ENCODE results near the gene COL11A2. TPM values are rescaled to one million over a fixed set of nuclear protein-coding genes. Genes with fewer than 3 reads are reported as not detected.

Gene COL11A2
- polyA plus RNA-seq, 3 donors, result 0.57 TPM; not detected in 2

- Mint-ChIP-seq H3K9me3 (peaks cover 0 to 4% (median 0%) of the 10 kb centered on the region in 7 donors), H3K4me1 (no peaks in the 10 kb centered on the region), H3K36me3 (no peaks in the 10 kb centered on the region), H3K4me3 (no peak overlapping the region), H3K27me3 (ENCODE audit: low read depth in 3 of 3) (peaks cover 8 to 20% (median 16%) of the 10 kb centered on the region in 3 donors), H3K27ac (no peak overlapping the region)
- H3K9ac ChIP-seq (ENCODE audit: insufficient read depth, low read length, poor library complexity, severe bottlenecking), result no peak overlapping the region
- no peaks in the 10 kb centered on the region for H3K36me3 ChIP-seq (replicated peaks in 1 of 2; ENCODE audit: control insufficient read depth in 1 of 2, insufficient read depth in 2 of 2, low read length in 2 of 2)
- H3K4me2 ChIP-seq (replicated peaks; ENCODE audit: extremely low read depth, low read length, poor library complexity, severe bottlenecking), result no peak overlapping the region
- H3K4me1 ChIP-seq (ENCODE audit: control insufficient read depth in 1 of 2, insufficient read depth in 2 of 2, low read length in 2 of 2), result no peaks in the 10 kb centered on the region
- no peak overlapping the region for H3K4me3 ChIP-seq (replicated peaks in 1 of 3; ENCODE audit: low read depth in 2 of 3, low read length in 3 of 3)
- peak in 1 of 3 donors; percentile 41 for DNase-seq
- no peaks in the 10 kb centered on the region for H3K27me3 ChIP-seq (ENCODE audit: control insufficient read depth in 2 of 2, insufficient read depth in 2 of 2, low read length in 2 of 2)
- H3K9me3 ChIP-seq (replicated peaks in 1 of 2; ENCODE audit: control insufficient read depth in 1 of 2, insufficient read depth in 1 of 2, low read length in 2 of 2), result no peaks in the 10 kb centered on the region
- WGBS (ENCODE audit: insufficient coverage), result 67% methylated on average over 9 of the region's 16 CpGs
- H2AFZ ChIP-seq (ENCODE audit: insufficient read depth, low read depth, low read length, poor library complexity, severe bottlenecking), result no peak overlapping the region
- no peaks in the 10 kb centered on the region for H4K20me1 ChIP-seq (ENCODE audit: insufficient read depth, low read length)
- H3K79me2 ChIP-seq (ENCODE audit: insufficient read depth, low read length), result no peaks in the 10 kb centered on the region
- H3K27ac ChIP-seq (ENCODE audit: low read depth in 1 of 2, low read length in 2 of 2), result no peak overlapping the region
- intact Hi-C loops (cut with micrococcal nuclease), result no loop called here
- TF ChIP-seq, protein P1, sequence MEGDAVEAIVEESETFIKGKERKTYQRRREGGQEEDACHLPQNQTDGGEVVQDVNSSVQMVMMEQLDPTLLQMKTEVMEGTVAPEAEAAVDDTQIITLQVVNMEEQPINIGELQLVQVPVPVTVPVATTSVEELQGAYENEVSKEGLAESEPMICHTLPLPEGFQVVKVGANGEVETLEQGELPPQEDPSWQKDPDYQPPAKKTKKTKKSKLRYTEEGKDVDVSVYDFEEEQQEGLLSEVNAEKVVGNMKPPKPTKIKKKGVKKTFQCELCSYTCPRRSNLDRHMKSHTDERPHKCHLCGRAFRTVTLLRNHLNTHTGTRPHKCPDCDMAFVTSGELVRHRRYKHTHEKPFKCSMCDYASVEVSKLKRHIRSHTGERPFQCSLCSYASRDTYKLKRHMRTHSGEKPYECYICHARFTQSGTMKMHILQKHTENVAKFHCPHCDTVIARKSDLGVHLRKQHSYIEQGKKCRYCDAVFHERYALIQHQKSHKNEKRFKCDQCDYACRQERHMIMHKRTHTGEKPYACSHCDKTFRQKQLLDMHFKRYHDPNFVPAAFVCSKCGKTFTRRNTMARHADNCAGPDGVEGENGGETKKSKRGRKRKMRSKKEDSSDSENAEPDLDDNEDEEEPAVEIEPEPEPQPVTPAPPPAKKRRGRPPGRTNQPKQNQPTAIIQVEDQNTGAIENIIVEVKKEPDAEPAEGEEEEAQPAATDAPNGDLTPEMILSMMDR (IDR thresholded peaks at IDR 0.05), result peak; percentile 63
Measured at GRCh38 chr6:33172688-33173534, 19.4 kb downstream of the COL11A2 start.

DNA sequence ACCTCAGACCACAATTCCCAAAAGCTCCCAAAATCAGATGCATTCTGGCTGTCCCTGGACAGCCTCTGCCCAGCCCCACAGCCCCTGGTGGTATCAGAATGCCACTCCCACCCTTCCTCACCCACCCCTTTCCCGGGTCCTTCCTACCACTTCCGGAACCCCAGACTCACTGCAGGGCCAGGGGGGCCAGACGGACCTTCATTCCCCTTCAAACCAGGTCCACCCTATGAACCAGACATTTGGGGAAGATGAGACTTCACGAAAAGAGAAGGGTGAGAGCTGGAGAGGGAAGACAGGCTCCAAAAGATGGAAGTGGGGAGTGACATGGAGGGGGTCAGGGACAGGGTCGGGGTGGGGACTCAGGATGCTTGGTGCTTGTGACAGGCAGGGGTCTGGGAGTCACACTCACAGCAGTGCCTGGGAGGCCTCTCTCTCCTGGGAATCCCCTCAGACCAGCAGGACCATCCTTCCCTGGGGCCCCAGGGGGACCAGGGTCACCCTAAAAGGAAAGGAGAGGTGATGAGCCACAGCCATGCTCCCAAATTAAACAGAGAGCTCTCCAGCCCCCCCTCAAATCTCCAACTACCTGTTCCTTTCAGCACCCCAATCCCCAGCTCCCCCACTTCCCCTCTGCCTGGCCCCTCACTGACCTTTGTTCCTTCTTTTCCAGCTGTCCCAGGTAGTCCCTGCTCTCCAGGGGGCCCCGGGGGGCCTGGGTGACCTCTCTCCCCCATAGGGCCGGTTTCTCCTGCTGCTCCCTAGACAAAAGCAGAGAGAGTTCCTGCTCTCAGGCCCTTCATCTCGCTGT, 20.2 kb downstream of the COL11A2 start:
- H3K4me3 ChIP-seq (replicated peaks in 1 of 3; ENCODE audit: low read depth in 2 of 3, low read length in 3 of 3), result no peak overlapping the region
- H3K36me3 Mint-ChIP-seq, result no peaks in the 10 kb centered on the region
- peak overlapping the region in 1 of 7 donors; percentile 7 for H3K27ac Mint-ChIP-seq
- H3K79me2 ChIP-seq (ENCODE audit: insufficient read depth, low read length), result no peaks in the 10 kb centered on the region
- intact Hi-C loops (cut with micrococcal nuclease), result no loop called here
- WGBS (ENCODE audit: insufficient coverage), result 83% methylated on average over 6 of the region's 8 CpGs
- H3K27ac ChIP-seq (ENCODE audit: low read depth in 1 of 2, low read length in 2 of 2), result no peak overlapping the region
- H2AFZ ChIP-seq (ENCODE audit: insufficient read depth, low read depth, low read length, poor library complexity, severe bottlenecking), result no peak overlapping the region
- H3K9me3 ChIP-seq (replicated peaks in 1 of 2; ENCODE audit: control insufficient read depth in 1 of 2, insufficient read depth in 1 of 2, low read length in 2 of 2), result no peaks in the 10 kb centered on the region
- no peaks in the 10 kb centered on the region for H3K4me1 Mint-ChIP-seq
- H3K27me3 ChIP-seq (ENCODE audit: control insufficient read depth in 2 of 2, insufficient read depth in 2 of 2, low read length in 2 of 2), result no peaks in the 10 kb centered on the region
- no peaks in the 10 kb centered on the region for H3K36me3 ChIP-seq (replicated peaks in 1 of 2; ENCODE audit: control insufficient read depth in 1 of 2, insufficient read depth in 2 of 2, low read length in 2 of 2)
- TF ChIP-seq, protein P1 (IDR thresholded peaks at IDR 0.05), result no peak
- H3K27me3 Mint-ChIP-seq (ENCODE audit: low read depth in 3 of 3), result peaks cover 8 to 22% (median 17%) of the 10 kb centered on the region in 3 donors
- no peaks in the 10 kb centered on the region for H3K4me1 ChIP-seq (ENCODE audit: control insufficient read depth in 1 of 2, insufficient read depth in 2 of 2, low read length in 2 of 2)
- DNase-seq, result no peak
- no peaks in the 10 kb centered on the region for H4K20me1 ChIP-seq (ENCODE audit: insufficient read depth, low read length)
- H3K4me2 ChIP-seq (replicated peaks; ENCODE audit: extremely low read depth, low read length, poor library complexity, severe bottlenecking), result no peak overlapping the region
- no peak overlapping the region for H3K9ac ChIP-seq (ENCODE audit: insufficient read depth, low read length, poor library complexity, severe bottlenecking)
- H3K4me3 Mint-ChIP-seq, result peak overlapping the region in 1 of 2 donors; percentile 20
- H3K9me3 Mint-ChIP-seq, result no peaks in the 10 kb centered on the region
